HG03025 (cell line): ENCODE measurements around the gene PRICKLE3.
"Not testable (repeated sequence)": the region's sequence is repeated elsewhere in the genome, so short reads cannot be mapped to it uniquely, and the experiment has no call there.

Experiments used
- ATAC-seq: cut with Tn5 transposase; IDR thresholded peaks from one replicate; pipeline ENCODE4 v1.9.1; 2021; ENCODE audit warnings: mild to moderate bottlenecking, moderate library complexity; ENCODE audit not compliant: unreplicated experiment, low FRiP score

PRICKLE3 gene

DNA sequence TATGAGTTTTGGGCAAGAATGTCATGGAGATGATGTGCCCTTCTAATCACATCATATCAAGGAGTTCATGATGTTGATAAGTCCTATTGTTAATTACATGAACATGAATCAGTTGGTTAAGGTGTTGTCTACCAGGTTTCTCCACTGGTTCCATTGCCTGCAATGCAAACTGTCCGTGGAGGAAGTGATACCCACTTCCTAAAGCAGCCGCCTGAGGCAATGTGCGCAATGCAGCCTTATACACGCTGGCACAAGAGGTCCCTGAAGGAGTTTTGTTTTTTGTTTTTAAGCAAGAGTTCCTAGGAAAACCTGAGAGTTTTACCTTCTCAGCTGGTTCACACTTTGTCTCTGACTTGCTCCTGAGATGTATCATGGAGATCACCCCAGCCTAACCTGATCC is 56.7 kb downstream of the PRICKLE3 start:
- no peak for ATAC-seq

GRCh38 chrX:49127742-49128258 is 58.4 kb downstream of the PRICKLE3 start:
- not testable (repeated sequence) for ATAC-seq
